CD4-positive, alpha-beta T cell treated with Interleukin-15 for 1 hour (primary cell): ENCODE measurements around the gene CRTC2.
A peak's percentile ranks its signal among the peaks of the same experiment; 100 is the strongest.

Experiments
- DNase-seq: peaks from one replicate; pipeline ENCODE4 v3.0.0-alpha.2; 2020

The CRTC2 gene

GRCh38 chr1:153973525-153973924 lies 15.1 kb upstream of the CRTC2 start:
- DNase-seq, result no peak

- DNase-seq, result no peak
Measured at GRCh38 chr1:153973071-153973470, 14.7 kb upstream of the CRTC2 start.

- no peak for DNase-seq
Measured at GRCh38 chr1:153970346-153970745, 11.9 kb upstream of the CRTC2 start.

- no peak for DNase-seq
Measured at GRCh38 chr1:153968972-153969371, 10.6 kb upstream of the CRTC2 start.

- DNase-seq, result no peak
Measured at GRCh38 chr1:153968408-153968807, 10.0 kb upstream of the CRTC2 start.

GRCh38 chr1:153968000-153968363 lies 9.6 kb upstream of the CRTC2 start:
- DNase-seq, result no peak

- DNase-seq, result peak; percentile 91
Measured at GRCh38 chr1:153967107-153967999, 8.9 kb upstream of the CRTC2 start, which contains the start of gene CREB3L4. TSS of gene CREB3L4 (plus strand) at chr1:153967902. CDS start at chr1:153968526, 624 bp downstream.

GRCh38 chr1:153963850-153964331 lies 5.5 kb upstream of the CRTC2 start:
- no peak for DNase-seq

GRCh38 chr1:153963030-153963849 lies 4.8 kb upstream of the CRTC2 start, which contains the start of gene SLC39A1:
TSS of gene SLC39A1 (minus strand) at chr1:153963537. CDS start at chr1:153962715, 822 bp downstream.
- peak; percentile 92 for DNase-seq

- peak; percentile 41 for DNase-seq
Measured at GRCh38 chr1:153962088-153963029, 3.9 kb upstream of the CRTC2 start.

- no peak for DNase-seq
Measured at GRCh38 chr1:153961421-153961820, 3.0 kb upstream of the CRTC2 start.

GRCh38 chr1:153960206-153960605 lies 1.8 kb upstream of the CRTC2 start:
- DNase-seq, result no peak

GRCh38 chr1:153959454-153959853 lies 1.0 kb upstream of the CRTC2 start:
- DNase-seq, result no peak

GRCh38 chr1:153958961-153959260 lies 499 bp upstream of the CRTC2 start:
- no peak for DNase-seq

- peak; percentile 43 for DNase-seq
Measured at GRCh38 chr1:153957744-153958110, 685 bp downstream of the CRTC2 start.

GRCh38 chr1:153956997-153957715 lies 1.3 kb downstream of the CRTC2 start:
- DNase-seq, result no peak

- no peak for DNase-seq
Measured at GRCh38 chr1:153954826-153955225, 3.6 kb downstream of the CRTC2 start.

- DNase-seq, result no peak
Measured at GRCh38 chr1:153953859-153954365, 4.5 kb downstream of the CRTC2 start.

GRCh38 chr1:153951801-153952200 lies 6.6 kb downstream of the CRTC2 start:
- no peak for DNase-seq

GRCh38 chr1:153951183-153951582 lies 7.2 kb downstream of the CRTC2 start:
- no peak for DNase-seq

- peak; percentile 82 for DNase-seq
Measured at GRCh38 chr1:153946622-153947241, 11.7 kb downstream of the CRTC2 start, which contains the start of gene DENND4B. TSS of gene DENND4B (minus strand) at chr1:153946718. CDS start at chr1:153944374, 2,344 bp downstream.
